ENCODE measurements around the gene MARVELD1.

The MARVELD1 gene

DNA sequence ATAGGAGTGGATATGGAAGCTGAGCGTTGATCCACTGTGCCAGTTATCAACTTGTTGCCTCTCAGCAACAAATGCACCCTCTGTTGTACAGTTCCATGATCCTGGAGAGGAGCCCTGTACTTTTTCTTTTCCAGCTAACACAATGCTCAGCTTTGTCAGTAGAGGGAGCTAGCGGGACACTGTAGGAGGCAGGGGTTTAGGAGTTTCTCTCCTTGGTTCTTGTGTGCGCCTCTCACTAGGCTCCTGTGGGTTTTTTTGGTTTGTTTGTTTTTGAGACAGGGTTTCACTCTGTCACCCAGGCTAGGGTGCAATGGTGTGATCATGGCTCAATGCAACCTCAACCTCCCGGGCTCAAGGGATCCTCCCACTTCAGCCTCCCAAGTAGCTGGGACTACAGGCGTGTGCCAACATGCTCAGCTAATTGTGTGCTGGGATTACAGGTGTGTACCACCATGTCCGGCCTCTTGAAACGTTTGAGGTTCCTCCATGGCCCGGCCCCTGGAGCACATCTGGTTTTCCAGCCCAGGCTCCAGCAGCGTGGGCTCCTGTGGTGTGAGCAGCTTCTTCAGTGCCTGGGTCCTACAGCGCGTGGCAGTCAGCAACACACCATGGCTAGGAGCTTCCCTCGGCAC is 12.0 kb upstream of the MARVELD1 start:
- no peak overlapping the region for H3K4me3 ChIP-seq (ENCODE audit: low read length)
- TF ChIP-seq CTCF (conservative IDR thresholded peaks at IDR 0.05; ENCODE audit: low read length): peak; percentile 98
- peak; percentile 76 for DNase-seq (ENCODE audit: low read depth)

DNA sequence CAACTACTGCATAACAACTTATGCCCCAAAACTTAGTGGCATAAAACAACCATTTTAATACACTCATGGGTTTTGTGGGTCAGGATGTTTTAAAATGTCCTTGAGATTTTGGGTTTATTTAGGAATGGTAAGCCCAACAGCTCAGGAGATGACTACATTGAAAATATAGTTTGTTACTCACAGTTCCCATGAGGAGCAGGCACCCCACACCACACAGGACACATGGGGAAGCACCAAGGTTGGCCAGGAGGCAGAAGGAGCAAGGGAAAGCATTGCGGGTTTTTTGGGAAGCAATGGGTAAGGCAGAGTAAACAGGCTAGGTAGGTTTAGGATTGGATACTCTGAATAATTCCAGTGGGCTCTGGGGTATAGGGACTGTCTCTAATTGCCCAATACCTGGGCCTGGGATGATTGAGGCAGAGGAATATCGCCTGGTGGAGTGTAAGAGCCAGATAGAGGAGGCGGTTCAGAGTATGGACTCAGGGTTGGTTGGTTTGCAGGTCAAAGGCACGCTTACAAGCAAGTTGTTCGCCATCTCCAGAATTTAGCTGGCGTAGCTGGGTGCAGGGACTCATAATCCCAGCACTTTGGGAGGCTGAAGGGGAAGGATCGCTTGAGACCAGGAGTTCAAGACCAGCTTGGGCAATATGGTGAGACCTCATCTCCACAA is 10.0 kb upstream of the MARVELD1 start:
- H3K4me3 ChIP-seq (ENCODE audit: low read length): no peak overlapping the region
- TF ChIP-seq CTCF (conservative IDR thresholded peaks at IDR 0.05; ENCODE audit: low read length): no peak

DNA sequence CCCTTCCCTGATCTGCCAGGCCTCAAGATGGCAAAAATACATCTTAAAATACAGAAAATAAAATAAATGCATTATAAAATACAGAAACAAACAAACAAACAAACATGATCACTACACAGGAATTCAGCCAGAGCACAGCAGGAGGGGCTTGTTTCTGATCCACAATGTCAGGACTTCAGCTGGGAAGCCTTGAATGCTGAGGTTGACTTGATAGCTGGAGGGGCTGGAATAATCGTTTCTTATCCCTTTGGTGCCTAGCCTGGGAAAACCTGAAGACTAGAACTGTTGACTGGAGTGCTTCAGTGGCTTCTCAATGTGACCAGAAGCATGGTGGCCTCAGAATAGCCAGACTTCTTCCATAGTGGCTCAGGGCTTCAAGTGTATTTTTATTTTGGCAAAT is 9.2 kb upstream of the MARVELD1 start:
- no peak for DNase-seq (ENCODE audit: low read depth)
- no peak overlapping the region for H3K4me3 ChIP-seq (ENCODE audit: low read length)
- TF ChIP-seq CTCF (conservative IDR thresholded peaks at IDR 0.05; ENCODE audit: low read length): no peak

More for the DNA sequence above, 10.0 kb upstream of the MARVELD1 start:
- no peak for DNase-seq (ENCODE audit: low read depth)

DNA sequence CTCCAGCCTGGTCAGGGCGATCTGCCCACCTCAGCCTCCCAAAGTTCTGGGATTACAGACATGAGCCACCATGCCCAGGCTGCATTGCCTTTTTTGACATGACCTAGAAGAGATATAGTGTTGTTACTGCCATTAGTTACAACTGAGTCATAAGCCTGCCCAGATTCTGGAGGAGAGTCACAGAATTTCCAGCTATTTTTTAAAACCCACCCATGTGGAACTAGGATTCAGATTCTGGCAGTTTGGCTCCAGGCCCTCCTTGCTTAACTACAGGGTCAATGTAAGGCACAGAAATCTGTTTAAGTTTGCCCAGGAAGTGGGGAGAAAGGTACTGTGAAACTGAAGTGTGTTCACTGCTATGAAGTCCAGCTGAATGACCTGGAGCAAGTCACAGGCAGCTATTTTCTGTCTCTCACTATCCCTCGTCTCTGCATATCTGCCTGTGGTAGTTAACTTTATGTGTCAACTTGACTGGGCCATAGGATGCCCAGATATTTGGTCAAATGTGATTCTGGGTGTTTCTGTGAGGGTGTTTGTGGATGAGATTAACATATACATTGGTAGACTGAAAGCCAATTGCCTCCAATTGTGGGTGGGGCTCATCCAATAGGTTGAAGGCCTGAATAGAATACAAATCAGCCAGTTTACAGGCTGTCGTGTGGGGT is 8.4 kb upstream of the MARVELD1 start:
- no peak overlapping the region for H3K4me3 ChIP-seq (ENCODE audit: low read length)
- DNase-seq (ENCODE audit: low read depth): no peak
- TF ChIP-seq CTCF (conservative IDR thresholded peaks at IDR 0.05; ENCODE audit: low read length): no peak

- DNase-seq (ENCODE audit: low read depth): no peak
- no peak overlapping the region for H3K4me3 ChIP-seq (ENCODE audit: low read length)
- no peak for TF ChIP-seq CTCF (conservative IDR thresholded peaks at IDR 0.05; ENCODE audit: low read length)
Measured at GRCh38 chr10:97707134-97707861, 6.2 kb upstream of the MARVELD1 start.

DNA sequence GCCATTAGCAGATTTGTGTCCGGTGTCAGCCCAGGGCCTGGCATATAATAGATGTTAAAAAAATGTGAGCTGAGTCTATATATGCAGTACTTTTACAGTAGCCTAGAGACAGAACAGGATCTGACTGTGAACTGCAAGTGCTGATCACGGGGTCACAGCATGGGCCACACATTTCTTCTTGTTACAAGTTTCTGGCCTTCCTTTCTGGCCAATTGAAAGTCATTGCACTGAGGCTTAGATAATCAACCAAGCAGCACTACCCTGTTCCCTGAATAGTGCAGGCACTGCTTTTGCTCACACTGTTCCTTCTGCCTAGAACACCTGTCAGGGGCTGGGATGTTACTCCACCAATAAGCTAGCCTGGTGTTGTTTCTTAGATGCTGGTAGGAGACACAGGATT is 5.4 kb upstream of the MARVELD1 start:
- DNase-seq (ENCODE audit: low read depth): no peak
- no peak for TF ChIP-seq CTCF (conservative IDR thresholded peaks at IDR 0.05; ENCODE audit: low read length)
- H3K4me3 ChIP-seq (ENCODE audit: low read length): no peak overlapping the region
